SK-N-MC (cell line): Measurements from ENCODE around the gene MNX1.
A peak's percentile ranks its signal among the peaks of the same experiment; 100 is the strongest.

Experiments
- DNase-seq: peaks from one replicate; pipeline ENCODE4 v3.0.0-alpha.2; 2011; ENCODE audit warnings: low read depth, low spot score
- H3K27ac ChIP-seq: fragments of 200-600 bp; sonication (generic); 2 replicates; pipeline ENCODE4 v1.5.1; 2016; ENCODE audit warnings: mixed run types
- H3K36me3 ChIP-seq: fragments of 200-600 bp; sonication (generic); 2 replicates; pipeline ENCODE4 v1.6.1; 2017; ENCODE audit warnings: antibody characterized with exemption, low read length, mixed read lengths; ENCODE audit not compliant: insufficient read depth
- H3K4me3 ChIP-seq: fragments of 200-600 bp; sonication (generic); 2 replicates; pipeline ENCODE4 v1.5.1; 2016
- H3K9ac ChIP-seq: fragments of 200-600 bp; sonication (generic); 2 replicates; pipeline ENCODE4 v1.8.0; 2017; ENCODE audit warnings: mixed run types, mixed read lengths; ENCODE audit not compliant: insufficient read length
- H3K9me3 ChIP-seq: fragments of 200-600 bp; sonication (generic); 2 replicates; pipeline ENCODE4 v1.6.1; 2017; ENCODE audit warnings: low read depth, mild to moderate bottlenecking, antibody characterized with exemption, low read length, moderate library complexity, mixed read lengths
- EZH2 ChIP-seq: fragments of 200-600 bp; sonication (generic); IDR thresholded peaks from one replicate; pipeline ENCODE4 v1.6.1; 2017; ENCODE audit warnings: antibody characterized with exemption
- FOXP2 ChIP-seq: optimal IDR thresholded peaks from 2 replicates; pipeline ENCODE3; 2011; ENCODE audit warnings: mild to moderate bottlenecking, moderate library complexity; ENCODE audit not compliant: insufficient read depth; ENCODE audit errors: extremely low read length, control extremely low read depth
- POLR2AphosphoS5 ChIP-seq: IDR thresholded peaks from 2 replicates; pipeline ENCODE4 v1.6.1; 2012; ENCODE audit warnings: mild to moderate bottlenecking, low read depth, low read length, borderline replicate concordance

The MNX1 gene

GRCh38 chr7:157024716-157025115 is 14.3 kb upstream of the MNX1 start:
- Histone ChIP-seq H3K27ac (no peak overlapping the region), H3K9me3 (no peaks in the 10 kb centered on the region), H3K36me3 (no peaks in the 10 kb centered on the region), H3K9ac (no peak overlapping the region), H3K4me3 (no peak overlapping the region)
- TF ChIP-seq EZH2: no peak
- TF ChIP-seq FOXP2: no peak
- TF ChIP-seq POLR2AphosphoS5: no peak
- DNase-seq: no peak

DNA sequence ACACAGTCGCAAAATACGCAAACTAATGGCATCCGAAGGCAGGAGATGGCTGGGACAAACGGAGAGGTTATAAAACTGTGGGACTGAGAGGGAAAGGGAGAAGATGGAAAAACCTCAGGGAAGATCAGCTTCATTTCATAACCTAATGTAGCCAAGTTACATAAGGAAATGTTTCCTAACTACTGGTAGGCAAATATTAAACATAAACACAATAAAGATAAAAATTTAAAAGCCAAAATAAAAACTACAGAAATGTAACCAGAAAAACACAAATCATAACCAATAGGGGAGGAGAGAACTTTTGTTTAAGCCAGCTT is 13.1 kb upstream of the MNX1 start:
- no peak for DNase-seq
- TF ChIP-seq EZH2 (no peak), FOXP2 (no peak), POLR2AphosphoS5 (no peak)

DNA sequence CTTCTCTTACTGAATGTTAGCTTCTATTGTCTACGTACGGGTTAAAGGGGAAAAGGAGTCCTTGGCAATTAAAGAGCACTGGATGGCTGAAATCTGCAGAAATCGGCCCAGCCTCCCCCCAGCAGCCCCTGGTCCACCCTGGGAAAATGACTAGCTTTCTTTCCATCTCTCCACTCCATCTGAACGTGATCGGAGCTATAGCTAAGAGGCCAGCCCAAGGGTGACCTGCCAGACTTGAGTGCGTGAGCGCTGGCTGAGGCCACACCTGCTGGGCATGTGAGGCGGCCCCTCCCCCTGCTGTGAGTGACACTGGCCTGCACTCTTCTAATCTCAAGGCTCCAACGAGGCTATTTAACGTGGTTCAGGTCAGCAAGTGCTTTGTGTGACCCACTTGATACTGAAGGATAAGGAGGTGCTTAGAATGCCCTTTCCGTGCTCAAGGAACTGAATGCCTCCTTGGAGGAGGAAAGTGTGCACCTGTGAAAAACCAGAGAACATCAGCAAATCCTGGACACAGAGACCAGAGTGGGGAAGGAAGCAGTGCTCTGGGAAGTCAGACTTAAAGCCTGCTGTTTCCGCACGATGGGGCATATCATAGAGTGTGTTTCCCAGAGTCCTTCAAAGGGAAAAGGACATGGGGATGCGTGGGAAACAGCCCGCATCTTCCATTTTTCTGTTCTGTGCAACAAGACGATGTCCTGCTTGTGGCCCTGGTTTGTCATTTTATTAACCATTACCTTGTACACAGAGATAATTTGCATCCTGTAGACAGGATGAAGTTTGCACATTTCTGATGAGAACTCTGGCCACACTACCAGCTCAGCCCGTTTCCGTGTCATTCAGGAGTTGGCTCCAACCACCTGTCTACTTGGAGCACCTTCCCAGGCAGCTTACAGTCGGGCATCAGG is 12.5 kb upstream of the MNX1 start:
- H3K9me3 ChIP-seq: no peaks in the 10 kb centered on the region
- no peak overlapping the region for H3K4me3 ChIP-seq
- H3K36me3 ChIP-seq: no peaks in the 10 kb centered on the region
- H3K9ac ChIP-seq: no peak overlapping the region
- TF ChIP-seq EZH2 (peak; percentile 61), POLR2AphosphoS5 (no peak)
- no peak overlapping the region for H3K27ac ChIP-seq
- DNase-seq: no peak

More for the DNA sequence above, 13.1 kb upstream of the MNX1 start:
- Histone ChIP-seq H3K9ac (no peak overlapping the region), H3K27ac (no peak overlapping the region), H3K4me3 (no peak overlapping the region), H3K9me3 (no peaks in the 10 kb centered on the region), H3K36me3 (no peaks in the 10 kb centered on the region)

- no peak for DNase-seq
- Histone ChIP-seq H3K4me3 (no peak overlapping the region), H3K36me3 (no peaks in the 10 kb centered on the region), H3K9me3 (no peaks in the 10 kb centered on the region), H3K27ac (no peak overlapping the region), H3K9ac (no peak overlapping the region)
- no peak for TF ChIP-seq POLR2AphosphoS5
Measured at GRCh38 chr7:157021871-157022680, 11.6 kb upstream of the MNX1 start.

GRCh38 chr7:157021071-157021870 is 10.8 kb upstream of the MNX1 start:
- H3K9ac ChIP-seq: no peak overlapping the region
- no peak for TF ChIP-seq POLR2AphosphoS5
- no peak for TF ChIP-seq EZH2
- TF ChIP-seq FOXP2: no peak
- H3K36me3 ChIP-seq: no peaks in the 10 kb centered on the region
- no peak overlapping the region for H3K4me3 ChIP-seq
- no peaks in the 10 kb centered on the region for H3K9me3 ChIP-seq
- H3K27ac ChIP-seq: no peak overlapping the region
- DNase-seq: no peak

DNA sequence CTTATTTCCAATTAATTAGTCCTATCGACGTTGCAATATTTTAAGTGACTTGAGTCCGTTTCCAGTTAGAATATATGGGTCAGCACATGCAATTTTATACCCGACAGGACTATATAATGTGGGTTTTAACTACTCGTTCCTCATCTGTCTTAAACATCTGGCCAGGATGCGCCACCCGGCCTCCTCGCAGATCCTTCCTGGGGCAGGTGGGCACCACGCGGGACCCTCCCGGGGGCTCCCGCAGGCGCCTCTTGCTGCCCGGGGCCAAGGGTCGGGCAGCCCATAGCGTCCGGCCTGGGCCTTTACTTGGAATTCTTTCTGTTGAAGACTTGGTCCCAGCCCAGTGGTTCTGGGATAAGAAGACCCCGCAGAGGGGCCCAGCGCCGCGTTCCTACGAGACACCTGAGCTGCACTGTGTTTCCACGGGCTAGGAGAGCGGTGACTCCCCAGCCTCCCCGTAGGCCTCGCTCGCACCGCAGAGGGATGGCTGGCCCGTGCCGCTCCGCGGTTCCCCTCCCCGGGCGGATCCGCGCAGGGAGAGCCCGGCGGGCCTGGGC is 10.1 kb upstream of the MNX1 start:
- Histone ChIP-seq H3K36me3 (no peaks in the 10 kb centered on the region), H3K27ac (no peak overlapping the region), H3K9ac (no peak overlapping the region), H3K4me3 (no peak overlapping the region), H3K9me3 (no peaks in the 10 kb centered on the region)
- TF ChIP-seq FOXP2 (no peak), EZH2 (peak; percentile 95)
- no peak for DNase-seq

GRCh38 chr7:157019718-157020451 is 9.4 kb upstream of the MNX1 start:
- Histone ChIP-seq H3K27ac (no peak overlapping the region), H3K9ac (no peak overlapping the region), H3K9me3 (no peaks in the 10 kb centered on the region), H3K36me3 (no peaks in the 10 kb centered on the region), H3K4me3 (no peak overlapping the region)
- TF ChIP-seq EZH2: no peak
- TF ChIP-seq POLR2AphosphoS5: no peak
- TF ChIP-seq FOXP2: no peak
- no peak for DNase-seq
